ENCODE results near the gene PLA2G2D. TPM values are rescaled to one million over a fixed set of nuclear protein-coding genes. Genes with fewer than 3 reads are reported as not detected.

The PLA2G2D gene
- total RNA-seq, 1 experiment from 2014 or later = not detected

GRCh38 chr1:20143318-20143717, 24.0 kb upstream of the PLA2G2D start:
- Histone ChIP-seq H3K27ac (ENCODE audit: low read depth, low read length, poor library complexity, severe bottlenecking) (no peak overlapping the region), H3K4me3 (ENCODE audit: low read depth, low read length, poor library complexity, severe bottlenecking) (no peak overlapping the region), H3K9me3 (ENCODE audit: low read depth, low read length, poor library complexity, severe bottlenecking) (no peaks in the 10 kb centered on the region), H3K36me3 (ENCODE audit: insufficient read depth, low read length, poor library complexity, severe bottlenecking) (no peaks in the 10 kb centered on the region), H3K27me3 (replicated peaks; ENCODE audit: insufficient read depth, low read depth, low read length, poor library complexity) (no peaks in the 10 kb centered on the region), H3K4me1 (ENCODE audit: insufficient read depth, low read length, poor library complexity, severe bottlenecking) (no peaks in the 10 kb centered on the region)
- no TSS peak for BruUV-seq (replicated peaks)
- TF ChIP-seq, protein P1, sequence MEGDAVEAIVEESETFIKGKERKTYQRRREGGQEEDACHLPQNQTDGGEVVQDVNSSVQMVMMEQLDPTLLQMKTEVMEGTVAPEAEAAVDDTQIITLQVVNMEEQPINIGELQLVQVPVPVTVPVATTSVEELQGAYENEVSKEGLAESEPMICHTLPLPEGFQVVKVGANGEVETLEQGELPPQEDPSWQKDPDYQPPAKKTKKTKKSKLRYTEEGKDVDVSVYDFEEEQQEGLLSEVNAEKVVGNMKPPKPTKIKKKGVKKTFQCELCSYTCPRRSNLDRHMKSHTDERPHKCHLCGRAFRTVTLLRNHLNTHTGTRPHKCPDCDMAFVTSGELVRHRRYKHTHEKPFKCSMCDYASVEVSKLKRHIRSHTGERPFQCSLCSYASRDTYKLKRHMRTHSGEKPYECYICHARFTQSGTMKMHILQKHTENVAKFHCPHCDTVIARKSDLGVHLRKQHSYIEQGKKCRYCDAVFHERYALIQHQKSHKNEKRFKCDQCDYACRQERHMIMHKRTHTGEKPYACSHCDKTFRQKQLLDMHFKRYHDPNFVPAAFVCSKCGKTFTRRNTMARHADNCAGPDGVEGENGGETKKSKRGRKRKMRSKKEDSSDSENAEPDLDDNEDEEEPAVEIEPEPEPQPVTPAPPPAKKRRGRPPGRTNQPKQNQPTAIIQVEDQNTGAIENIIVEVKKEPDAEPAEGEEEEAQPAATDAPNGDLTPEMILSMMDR (conservative IDR thresholded peaks at IDR 0.05; ENCODE audit: low read depth, low read length) = no peak
- TF ChIP-seq EZH2 (IDR thresholded peaks at IDR 0.05; ENCODE audit: borderline replicate concordance, low read depth, low read length, poor library complexity, severe bottlenecking) = no peak
- no peak for DNase-seq (ENCODE audit: low spot score)
- intact Hi-C loops (cut with micrococcal nuclease; ENCODE audit: unreplicated experiment) = no loop called here
- ChIA-PET POLR2A (ENCODE audit: low non-redundant PET) (no interaction called here), CTCF (no interaction called here)

- ChIA-PET CTCF (no interaction called here), POLR2A (ENCODE audit: low non-redundant PET) (no interaction called here)
- Histone ChIP-seq H3K4me1 (ENCODE audit: insufficient read depth, low read length, poor library complexity, severe bottlenecking) (no peaks in the 10 kb centered on the region), H3K27me3 (replicated peaks; ENCODE audit: insufficient read depth, low read depth, low read length, poor library complexity) (no peaks in the 10 kb centered on the region), H3K27ac (ENCODE audit: low read depth, low read length, poor library complexity, severe bottlenecking) (no peak overlapping the region), H3K36me3 (ENCODE audit: insufficient read depth, low read length, poor library complexity, severe bottlenecking) (no peaks in the 10 kb centered on the region), H3K4me3 (ENCODE audit: low read depth, low read length, poor library complexity, severe bottlenecking) (no peak overlapping the region), H3K9me3 (ENCODE audit: low read depth, low read length, poor library complexity, severe bottlenecking) (no peaks in the 10 kb centered on the region)
- intact Hi-C loops (cut with micrococcal nuclease; ENCODE audit: unreplicated experiment) = no loop called here
- DNase-seq (ENCODE audit: low spot score) = no peak
- BruUV-seq (replicated peaks) = no TSS peak
- no peak for TF ChIP-seq EZH2 (IDR thresholded peaks at IDR 0.05; ENCODE audit: borderline replicate concordance, low read depth, low read length, poor library complexity, severe bottlenecking)
- TF ChIP-seq, protein P1 (conservative IDR thresholded peaks at IDR 0.05; ENCODE audit: low read depth, low read length) = no peak
These were observed 22.8 kb upstream of the PLA2G2D start for GRCh38 chr1:20142001-20142710.

DNA sequence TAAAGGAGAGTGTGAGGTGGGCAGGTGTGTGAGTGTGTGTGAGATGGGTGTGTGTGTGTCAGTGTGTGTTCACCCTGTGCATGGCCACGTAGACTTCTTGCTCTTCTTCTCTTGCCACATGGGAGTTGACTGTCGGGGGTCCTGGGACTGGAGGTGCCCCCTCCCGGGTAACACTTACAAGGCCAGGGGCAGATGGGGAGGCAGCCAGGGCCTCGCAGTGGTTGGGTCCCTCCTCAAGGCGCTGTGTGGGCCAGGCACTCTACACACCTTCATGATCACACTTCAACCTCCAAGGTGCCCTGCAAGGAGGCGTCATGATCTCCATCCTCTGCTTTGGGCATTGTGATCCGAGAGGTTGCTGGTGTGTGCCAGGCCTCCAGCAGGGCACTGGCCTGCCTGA, 22.1 kb upstream of the PLA2G2D start:
- POLR2A ChIA-PET (ENCODE audit: low non-redundant PET) = no interaction called here
- Histone ChIP-seq H3K4me1 (ENCODE audit: insufficient read depth, low read length, poor library complexity, severe bottlenecking) (no peaks in the 10 kb centered on the region), H3K36me3 (ENCODE audit: insufficient read depth, low read length, poor library complexity, severe bottlenecking) (no peaks in the 10 kb centered on the region), H3K27ac (ENCODE audit: low read depth, low read length, poor library complexity, severe bottlenecking) (no peak overlapping the region), H3K27me3 (replicated peaks; ENCODE audit: insufficient read depth, low read depth, low read length, poor library complexity) (no peaks in the 10 kb centered on the region), H3K9me3 (ENCODE audit: low read depth, low read length, poor library complexity, severe bottlenecking) (no peaks in the 10 kb centered on the region), H3K4me3 (ENCODE audit: low read depth, low read length, poor library complexity, severe bottlenecking) (no peak overlapping the region)
- no TSS peak for BruUV-seq (replicated peaks)
- intact Hi-C loops (cut with micrococcal nuclease; ENCODE audit: unreplicated experiment) = no loop called here
- no peak for TF ChIP-seq EZH2 (IDR thresholded peaks at IDR 0.05; ENCODE audit: borderline replicate concordance, low read depth, low read length, poor library complexity, severe bottlenecking)
- TF ChIP-seq, protein P1 (conservative IDR thresholded peaks at IDR 0.05; ENCODE audit: low read depth, low read length) = no peak
- CTCF ChIA-PET = no interaction called here
- no peak for DNase-seq (ENCODE audit: low spot score)
